Lower leg skin (tissue), 4 donors: ENCODE results near the gene SMIM28. TPM values are rescaled to one million over a fixed set of nuclear protein-coding genes. Genes with fewer than 3 reads are reported as not detected.
"Not testable (repeated sequence)": the region's sequence is repeated elsewhere in the genome, so short reads cannot be mapped to it uniquely, and the experiment has no call there.

Experiments used
- DNase-seq, 2 donors: peaks; one replicate each; pipeline ENCODE4 v3.0.0-alpha.2; 2019; ENCODE audit warnings: low spot score in 2 of 2
- H3K4me3 ChIP-seq: fragments of 200-600 bp; sonication (generic); 2 replicates; pipeline ENCODE4 v1.5.1; 2017; ENCODE audit warnings: mild to moderate bottlenecking, low read depth; ENCODE audit not compliant: poor library complexity, severe bottlenecking
- POLR2A ChIP-seq, 2 donors: fragments of 450-650 bp; IDR thresholded peaks; one replicate each; pipeline ENCODE4 v1.6.1; 2016 to 2017; ENCODE audit warnings: antibody characterized with exemption in 2 of 2, mild to moderate bottlenecking in 1 of 2, moderate library complexity in 1 of 2
- WGBS, 2 donors: methylation state at CpG; one replicate each; pipeline ENCODE4 v1.1.5; 2018; 5-methylcytosine and 5-hydroxymethylcytosine counted together
- intact Hi-C: fragments of 100-400 bp; cut with DNase I; formaldehyde crosslinking; loops from one replicate; pipeline ENCODE4 v1.15.0; 2023; ENCODE audit warnings: low total_unique reads
- total RNA-seq, 4 donors: library from RNA; depleted of rRNA; stranded (reverse); fragments of >200 nt; gene quantifications; one replicate each; pipeline ENCODE4 v1.1.0, GENCODE V29; 2016
- TF ChIP-seq, protein P1 (sequence below), 3 donors: fragments of 450-650 bp; IDR thresholded peaks; one replicate each; pipeline ENCODE4 v1.5.1; 2016; ENCODE audit warnings: antibody characterized with exemption in 3 of 3, mild to moderate bottlenecking in 3 of 3, moderate library complexity in 2 of 3

The SMIM28 gene
- total RNA-seq, 4 donors from 2014 or later: not detected

DNA sequence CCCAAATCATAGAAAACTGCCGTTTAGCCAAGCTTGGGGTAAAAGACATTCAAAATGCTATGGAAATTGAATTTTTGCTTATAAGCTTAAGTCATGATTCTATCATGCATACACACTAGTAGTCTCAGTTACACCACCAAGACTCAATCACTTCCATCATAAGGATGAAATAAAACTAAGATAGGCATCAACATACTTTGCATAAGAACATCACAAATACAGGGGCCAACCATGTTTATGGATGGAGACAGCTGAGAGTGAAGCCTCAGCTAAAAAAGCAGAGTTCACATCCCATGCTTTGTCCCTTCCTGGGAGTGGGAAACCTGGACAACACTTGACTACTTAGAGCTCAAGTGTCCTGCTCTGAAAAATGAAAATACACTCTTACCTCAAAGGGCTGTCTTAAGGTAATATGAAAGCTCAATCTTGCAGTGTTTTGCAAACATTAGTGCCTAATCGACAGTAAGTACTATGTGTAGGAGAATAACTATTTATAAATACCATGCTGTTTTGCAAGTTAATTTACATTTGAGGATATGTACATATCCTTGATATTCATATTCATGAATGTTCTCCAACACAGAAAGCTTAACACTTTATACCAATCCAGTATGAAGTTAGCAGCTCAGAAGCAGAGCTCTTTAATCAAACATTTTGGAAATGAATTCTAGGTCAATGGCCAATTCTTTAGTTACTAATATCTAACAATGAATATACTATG is 32.0 kb upstream of the SMIM28 start:
- 71 to 72% methylated on average over 2 of the region's 2 CpGs for WGBS, 2 donors
- no peak for DNase-seq
- intact Hi-C loops: no loop called here
- H3K4me3 ChIP-seq: no peak overlapping the region
- TF ChIP-seq, protein P1, sequence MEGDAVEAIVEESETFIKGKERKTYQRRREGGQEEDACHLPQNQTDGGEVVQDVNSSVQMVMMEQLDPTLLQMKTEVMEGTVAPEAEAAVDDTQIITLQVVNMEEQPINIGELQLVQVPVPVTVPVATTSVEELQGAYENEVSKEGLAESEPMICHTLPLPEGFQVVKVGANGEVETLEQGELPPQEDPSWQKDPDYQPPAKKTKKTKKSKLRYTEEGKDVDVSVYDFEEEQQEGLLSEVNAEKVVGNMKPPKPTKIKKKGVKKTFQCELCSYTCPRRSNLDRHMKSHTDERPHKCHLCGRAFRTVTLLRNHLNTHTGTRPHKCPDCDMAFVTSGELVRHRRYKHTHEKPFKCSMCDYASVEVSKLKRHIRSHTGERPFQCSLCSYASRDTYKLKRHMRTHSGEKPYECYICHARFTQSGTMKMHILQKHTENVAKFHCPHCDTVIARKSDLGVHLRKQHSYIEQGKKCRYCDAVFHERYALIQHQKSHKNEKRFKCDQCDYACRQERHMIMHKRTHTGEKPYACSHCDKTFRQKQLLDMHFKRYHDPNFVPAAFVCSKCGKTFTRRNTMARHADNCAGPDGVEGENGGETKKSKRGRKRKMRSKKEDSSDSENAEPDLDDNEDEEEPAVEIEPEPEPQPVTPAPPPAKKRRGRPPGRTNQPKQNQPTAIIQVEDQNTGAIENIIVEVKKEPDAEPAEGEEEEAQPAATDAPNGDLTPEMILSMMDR (IDR thresholded peaks at IDR 0.05): no peak
- no peak for TF ChIP-seq POLR2A (IDR thresholded peaks at IDR 0.05)

DNA sequence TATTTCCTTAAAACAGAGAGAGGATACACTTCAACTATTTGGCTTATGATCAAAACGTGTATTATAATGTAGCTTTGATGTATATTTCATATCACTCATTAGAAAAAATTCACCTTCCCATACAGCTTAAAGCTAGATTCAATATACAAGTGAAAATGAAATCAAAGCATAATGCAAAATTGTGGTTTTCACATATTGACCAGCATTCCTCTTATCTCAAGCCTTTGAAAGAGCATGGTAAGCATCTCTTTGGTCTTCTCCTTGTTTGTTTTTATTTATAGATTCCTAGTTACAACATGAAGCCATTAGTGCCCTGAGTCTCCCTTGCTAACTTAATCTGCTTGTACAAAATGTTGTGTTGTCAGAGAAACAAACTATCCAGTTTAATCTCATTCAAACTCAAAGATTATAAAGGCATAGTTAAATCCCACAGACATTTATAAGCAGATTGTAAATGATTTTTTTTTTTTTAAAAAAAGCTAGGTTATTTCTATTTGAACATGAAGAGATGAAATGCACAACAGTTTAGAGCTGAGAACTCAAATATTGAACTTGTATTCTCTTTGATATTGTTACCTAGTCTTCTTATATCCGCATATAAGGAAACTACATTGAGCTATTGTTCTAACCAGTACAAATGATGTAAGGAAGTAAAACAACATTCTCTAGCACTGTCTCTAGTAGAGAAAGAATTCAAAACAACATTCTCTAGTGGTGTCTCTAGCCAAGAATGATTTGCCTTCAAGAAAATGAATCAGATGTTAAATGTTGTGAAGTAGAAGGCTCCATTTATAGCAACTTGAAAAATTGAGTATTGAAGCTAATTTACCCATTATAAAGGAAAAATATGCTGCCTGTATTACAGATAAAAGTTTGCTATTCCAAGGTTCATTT is 31.2 kb upstream of the SMIM28 start:
- H3K4me3 ChIP-seq: no peak overlapping the region
- DNase-seq: no peak
- TF ChIP-seq, protein P1 (IDR thresholded peaks at IDR 0.05): no peak
- no peak for TF ChIP-seq POLR2A (IDR thresholded peaks at IDR 0.05)
- WGBS, 2 donors: 69 to 70% methylated on average over 2 of the region's 2 CpGs
- intact Hi-C loops: no loop called here

GRCh38 chr6:138347864-138348263 is 29.8 kb upstream of the SMIM28 start:
- intact Hi-C loops: no loop called here
- TF ChIP-seq POLR2A (IDR thresholded peaks at IDR 0.05): no peak
- TF ChIP-seq, protein P1 (IDR thresholded peaks at IDR 0.05): no peak
- DNase-seq: no peak
- H3K4me3 ChIP-seq: no peak overlapping the region
- WGBS, 2 donors: 67 to 75% methylated on average over 2 of the region's 2 CpGs

DNA sequence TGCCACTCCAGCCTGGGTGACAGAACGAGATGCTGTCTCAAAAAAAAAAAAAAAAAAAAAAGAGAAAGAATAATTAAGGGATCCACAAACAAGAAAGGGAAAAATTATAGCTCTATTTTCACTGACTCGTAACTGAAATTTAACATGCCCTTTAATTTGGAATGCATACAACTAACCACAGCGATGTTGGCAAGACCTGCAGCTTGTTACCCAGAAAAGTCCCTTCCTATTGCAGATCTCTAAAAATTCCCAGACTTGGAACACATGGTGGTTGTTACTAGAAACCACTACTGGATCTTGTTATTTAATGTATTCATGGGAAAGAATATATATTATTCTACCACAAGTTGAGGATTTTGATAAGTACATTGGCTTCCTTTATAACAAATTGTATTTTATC is 27.8 kb upstream of the SMIM28 start:
- intact Hi-C loops: no loop called here
- no peak overlapping the region for H3K4me3 ChIP-seq
- DNase-seq: no peak
- TF ChIP-seq, protein P1 (IDR thresholded peaks at IDR 0.05): no peak
- TF ChIP-seq POLR2A (IDR thresholded peaks at IDR 0.05): no peak
- WGBS, 2 donors: 44 to 45% methylated on average over 3 of the region's 3 CpGs

- H3K4me3 ChIP-seq: no peak overlapping the region
- 86 to 98% methylated on average over 1 of the region's 1 CpG for WGBS, 2 donors
- TF ChIP-seq, protein P1 (IDR thresholded peaks at IDR 0.05): no peak
- no peak for TF ChIP-seq POLR2A (IDR thresholded peaks at IDR 0.05)
- no peak for DNase-seq
- intact Hi-C loops: no loop called here
Measured at GRCh38 chr6:138357928-138358327, 19.8 kb upstream of the SMIM28 start.

DNA sequence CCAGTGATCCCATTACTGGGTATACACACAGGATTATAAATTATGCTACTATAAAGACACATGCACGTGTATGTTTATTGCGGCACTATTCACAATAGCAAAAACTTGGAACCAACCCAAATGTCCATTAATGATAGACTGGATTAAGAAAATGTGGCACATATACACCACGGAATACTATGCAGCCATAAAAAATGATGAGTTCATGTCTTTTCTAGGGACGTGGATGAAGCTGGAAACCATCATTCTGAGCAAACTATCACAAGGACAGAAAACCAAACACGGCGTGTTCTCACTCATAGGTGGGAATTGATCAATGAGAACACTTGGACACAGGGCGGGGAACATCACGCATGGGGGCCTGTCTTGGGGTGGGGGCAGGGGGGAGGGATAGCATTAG is 9.0 kb upstream of the SMIM28 start:
- DNase-seq, H3K4me3 ChIP-seq, intact Hi-C loops: not testable (repeated sequence)
- WGBS, 2 donors: 94 to 95% methylated on average over 8 of the region's 8 CpGs
